CD4-positive, alpha-beta T cell treated with Interleukin-17A for 1 hour (primary cell): ENCODE data around the gene KLHL33.
"Not testable (repeated sequence)": the region's sequence is repeated elsewhere in the genome, so short reads cannot be mapped to it uniquely, and the experiment has no call there.

Experiments used
- DNase-seq: peaks from one replicate; pipeline ENCODE4 v3.0.0-alpha.2; 2020

KLHL33 gene

GRCh38 chr14:20435582-20436362 lies at the start of gene KLHL33:
Gene KLHL33, minus strand, starts transcription at chr14:20436166. Its CDS starts 355 bp downstream, at chr14:20435811.
- no peak for DNase-seq

- DNase-seq: no peak
These were observed 46.4 kb upstream of the KLHL33 start for GRCh38 chr14:20482382-20482781.

GRCh38 chr14:20478894-20479293 lies 42.9 kb upstream of the KLHL33 start:
- DNase-seq: no peak

- DNase-seq: peak; percentile 59
These were observed 41.4 kb upstream of the KLHL33 start for GRCh38 chr14:20477211-20477876.

- no peak for DNase-seq
These were observed 40.8 kb upstream of the KLHL33 start for GRCh38 chr14:20476776-20477175.

- no peak for DNase-seq
These were observed 36.7 kb upstream of the KLHL33 start for GRCh38 chr14:20472536-20473169.

GRCh38 chr14:20470603-20470901 lies 34.6 kb upstream of the KLHL33 start:
- no peak for DNase-seq

- peak; percentile 60 for DNase-seq
These were observed 34.1 kb upstream of the KLHL33 start for GRCh38 chr14:20469890-20470602.

GRCh38 chr14:20469242-20469889 lies 33.4 kb upstream of the KLHL33 start, which contains the start of gene PNP:
Gene PNP, plus strand, starts transcription at chr14:20469406. Its CDS starts 119 bp downstream, at chr14:20469525.
- DNase-seq: peak; percentile 94

- no peak for DNase-seq
These were observed 32.8 kb upstream of the KLHL33 start for GRCh38 chr14:20468764-20469241.

GRCh38 chr14:20461225-20462141 lies 25.5 kb upstream of the KLHL33 start, which contains the start of gene PIP4P1:
Gene PIP4P1, minus strand, starts transcription at chr14:20461434. Its CDS starts 109 bp downstream, at chr14:20461325.
- DNase-seq: peak; percentile 100

GRCh38 chr14:20460458-20461224 lies 24.7 kb upstream of the KLHL33 start:
- peak; percentile 79 for DNase-seq

GRCh38 chr14:20458031-20458789 lies 22.2 kb upstream of the KLHL33 start:
- DNase-seq: no peak

GRCh38 chr14:20456971-20457370 lies 21.0 kb upstream of the KLHL33 start:
- no peak for DNase-seq

- DNase-seq: no peak
These were observed 19.7 kb upstream of the KLHL33 start for GRCh38 chr14:20455355-20456300.

GRCh38 chr14:20454516-20455354 lies 18.8 kb upstream of the KLHL33 start, which contains the start of the genes APEX1 and OSGEP:
Gene APEX1, plus strand, starts transcription at chr14:20455226. Its CDS starts 420 bp downstream, at chr14:20455646.
Gene OSGEP, minus strand, starts transcription at chr14:20454812. Its CDS starts 129 bp downstream, at chr14:20454683.
- DNase-seq: peak; percentile 99

- not testable (repeated sequence) for DNase-seq
These were observed 16.9 kb upstream of the KLHL33 start for GRCh38 chr14:20452831-20453230.
